HepG2 (cell line): ENCODE data around the gene PKMYT1. TPM values are rescaled to one million over a fixed set of nuclear protein-coding genes. Genes with fewer than 3 reads are reported as not detected.

Source experiments
- CCAR2 ChIP-seq: fragments of 200-400 bp; formaldehyde crosslinking; optimal IDR thresholded peaks from 2 replicates; pipeline ENCODE3; 2018; ENCODE audit warnings: low read depth, mild to moderate bottlenecking, low read length, moderate library complexity
- GATAD2A ChIP-seq: IDR thresholded peaks from 2 replicates; pipeline ENCODE4 v1.6.1; 2016
- HOXA3 ChIP-seq: sonication (generic); formaldehyde crosslinking; IDR thresholded peaks from 2 replicates; pipeline ENCODE4 v1.5.0; 2020; ENCODE audit warnings: missing genetic modification reagents
- IKZF1 ChIP-seq: fragments of 450-650 bp; IDR thresholded peaks from 2 replicates; pipeline ENCODE4 v1.7.1; 2016
- KDM6A ChIP-seq: IDR thresholded peaks from 2 replicates; pipeline ENCODE4 v1.6.1; 2016; ENCODE audit warnings: low read depth
- MED8 ChIP-seq: sonication (generic); formaldehyde crosslinking; IDR thresholded peaks from 2 replicates; pipeline ENCODE4 v1.8.1; 2023; ENCODE audit warnings: mild to moderate bottlenecking, missing genetic modification reagents; ENCODE audit not compliant: insufficient replicate concordance
- MIXL1 ChIP-seq: IDR thresholded peaks from 2 replicates; pipeline ENCODE4 v1.6.1; 2016
- NFYB ChIP-seq: sonication (generic); formaldehyde crosslinking; IDR thresholded peaks from 2 replicates; pipeline ENCODE4 v1.4.0; 2020; ENCODE audit warnings: missing genetic modification reagents
- POLR2G ChIP-seq: fragments of 200-400 bp; formaldehyde crosslinking; IDR thresholded peaks from 2 replicates; pipeline ENCODE4 v1.6.1; 2018; ENCODE audit warnings: mild to moderate bottlenecking, low read depth, low read length, moderate library complexity
- RAD21 ChIP-seq: fragments of 450-650 bp; formaldehyde crosslinking; IDR thresholded peaks from 2 replicates; pipeline ENCODE4 v1.5.0; 2020; ENCODE audit warnings: mild to moderate bottlenecking
- RBFOX2 ChIP-seq: fragments of 200-400 bp; formaldehyde crosslinking; IDR thresholded peaks from 2 replicates; pipeline ENCODE4 v1.6.1; 2017; ENCODE audit warnings: low read depth, mild to moderate bottlenecking, low read length
- SAP130 ChIP-seq: IDR thresholded peaks from 2 replicates; pipeline ENCODE4 v1.6.1; 2016; ENCODE audit warnings: low read depth
- SP4 ChIP-seq: sonication (generic); formaldehyde crosslinking; IDR thresholded peaks from 2 replicates; pipeline ENCODE4 v1.8.1; 2023; ENCODE audit warnings: mild to moderate bottlenecking, missing genetic modification reagents
- TOE1 ChIP-seq: sonication (generic); formaldehyde crosslinking; IDR thresholded peaks from 2 replicates; pipeline ENCODE4 v1.4.0; 2020; ENCODE audit warnings: mild to moderate bottlenecking, missing genetic modification reagents
- YY1 ChIP-seq: IDR thresholded peaks from 2 replicates; pipeline ENCODE4 v1.6.1; 2011; ENCODE audit warnings: low read length, low read depth, moderate library complexity, mild to moderate bottlenecking; ENCODE audit not compliant: insufficient read depth, insufficient replicate concordance
- ZBTB14 ChIP-seq: sonication (generic); formaldehyde crosslinking; IDR thresholded peaks from 2 replicates; pipeline ENCODE4 v1.4.0; 2020; ENCODE audit warnings: missing genetic modification reagents
- ZMAT5 ChIP-seq: sonication (generic); formaldehyde crosslinking; IDR thresholded peaks from 2 replicates; pipeline ENCODE4 v1.5.0; 2020; ENCODE audit warnings: mild to moderate bottlenecking, low read depth, missing genetic modification reagents, borderline replicate concordance
- ZNF12 ChIP-seq: sonication (generic); formaldehyde crosslinking; IDR thresholded peaks from 2 replicates; pipeline ENCODE4 v1.5.0; 2020; ENCODE audit warnings: missing genetic modification reagents
- ZNF124 ChIP-seq: sonication (generic); formaldehyde crosslinking; IDR thresholded peaks from 2 replicates; pipeline ENCODE4 v1.4.0; 2020; ENCODE audit warnings: missing genetic modification reagents
- ZNF207 ChIP-seq: fragments of 450-650 bp; IDR thresholded peaks from 2 replicates; pipeline ENCODE4 v1.6.1; 2016; ENCODE audit warnings: antibody characterized with exemption, borderline replicate concordance
- ZNF33A ChIP-seq: sonication (generic); formaldehyde crosslinking; IDR thresholded peaks from 2 replicates; pipeline ENCODE4 v1.5.1; 2020; ENCODE audit warnings: missing genetic modification reagents, mild to moderate bottlenecking, moderate library complexity, borderline replicate concordance
- ZNF550 ChIP-seq: sonication (generic); formaldehyde crosslinking; IDR thresholded peaks from 2 replicates; pipeline ENCODE4 v1.4.0; 2020; ENCODE audit warnings: mild to moderate bottlenecking, missing genetic modification reagents, borderline replicate concordance
- ZNF773 ChIP-seq: sonication (generic); formaldehyde crosslinking; IDR thresholded peaks from 2 replicates; pipeline ENCODE4 v1.4.0; 2020; ENCODE audit warnings: missing genetic modification reagents, borderline replicate concordance
- ZSCAN12 ChIP-seq: sonication (generic); formaldehyde crosslinking; IDR thresholded peaks from 2 replicates; pipeline ENCODE4 v1.9.0; 2021; ENCODE audit warnings: mild to moderate bottlenecking, missing genetic modification reagents
- ZSCAN30 ChIP-seq: sonication (generic); formaldehyde crosslinking; IDR thresholded peaks from 2 replicates; pipeline ENCODE4 v1.5.0; 2020; ENCODE audit warnings: mild to moderate bottlenecking, missing genetic modification reagents
- polyA plus RNA-seq, 8 experiments: library from polyadenylated mRNA; depleted of rRNA in 3 of 8; stranded (reverse) in 7 of 8; unstranded in 1 of 8; fragments of >200 nt; fragmentation: Illumina TruSeq in 4 of 8; extraction: Trizol in 4 of 8; gene quantifications; 2 replicates each; pipeline versions ENCODE4 v1.2.1 to v1.2.3, GENCODE V29; 2011 to 2016; ENCODE audit warnings: low read depth in 4 of 8, missing spikeins in 1 of 8, mixed read lengths in 1 of 8; ENCODE audit not compliant: insufficient read depth in 1 of 8
- total RNA-seq, 5 experiments: library from RNA; depleted of rRNA; stranded (reverse); fragments of >200 nt; fragmentation: Illumina TruSeq; extraction: Trizol; gene quantifications; 2 replicates each; pipeline ENCODE4 v1.2.3, GENCODE V29; 2016; ENCODE audit warnings: low read depth in 1 of 5
- TF ChIP-seq, protein P1 (sequence below): sonication (generic); formaldehyde crosslinking; IDR thresholded peaks from 2 replicates; pipeline ENCODE4 v1.5.1; 2020; ENCODE audit warnings: missing genetic modification reagents, mild to moderate bottlenecking, borderline replicate concordance
- TF ChIP-seq, protein P2 (sequence below): IDR thresholded peaks from 2 replicates; pipeline ENCODE4 v1.6.1; 2012; ENCODE audit warnings: inconsistent platforms
- TF ChIP-seq, protein P3 (sequence below): sonication (generic); formaldehyde crosslinking; IDR thresholded peaks from 2 replicates; pipeline ENCODE4 v1.4.0; 2020; ENCODE audit warnings: mild to moderate bottlenecking, missing genetic modification reagents

PKMYT1 gene
- total and polyA plus RNA-seq, 2 of the 13 experiments (the other 11 are each of a cell fraction or from before 2014, with no cell fraction given) = 7.0 to 27.8 TPM

DNA sequence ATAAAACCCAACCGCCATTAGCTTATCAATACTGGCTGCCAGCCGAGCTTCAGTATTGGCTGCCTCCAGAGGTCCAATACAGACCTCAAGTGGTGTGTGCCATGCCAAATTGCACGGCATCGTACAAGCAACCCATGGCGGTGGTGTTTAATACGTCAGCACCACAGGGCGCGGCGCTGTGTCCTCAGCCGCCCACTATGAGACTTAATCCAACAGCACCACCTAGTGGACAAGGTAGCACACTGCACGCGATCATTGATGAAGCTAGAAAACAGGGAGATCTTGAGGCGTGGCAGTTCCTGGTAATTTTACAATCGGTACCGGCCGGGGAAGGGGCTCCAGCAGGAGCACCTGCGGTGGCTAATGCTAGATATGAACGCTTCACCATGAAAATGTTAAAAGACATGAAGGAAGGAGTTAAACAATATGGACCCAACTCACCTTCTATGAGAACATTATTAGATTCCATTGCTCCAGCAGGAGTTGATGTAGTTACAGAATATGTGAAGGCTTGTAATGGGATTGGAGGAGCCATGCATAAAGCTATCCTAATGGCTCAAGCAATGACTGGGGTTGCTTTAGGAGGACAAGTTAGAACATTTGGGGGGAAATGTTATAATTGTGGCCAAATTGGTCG lies 53.1 kb downstream of the PKMYT1 start (continued):
- TF ChIP-seq ZBTB14 (CRISPR knock-in tag) (peak; percentile 26; the same call in 1 of the 2 replicates), ZNF124 (CRISPR knock-in tag) (no peak), ZNF207 (no peak), HOXA3 (CRISPR knock-in tag) (peak; percentile 92), ZNF550 (CRISPR knock-in tag) (no peak), RAD21 (peak; percentile 71), MIXL1 (CRISPR knock-in tag) (0 out of 2 replicates have a peak, but pooled peaks have one; percentile 40), ZMAT5 (CRISPR knock-in tag) (no peak), TOE1 (CRISPR knock-in tag) (no peak), ZNF12 (CRISPR knock-in tag) (no peak), MED8 (CRISPR knock-in tag) (no peak), NFYB (CRISPR knock-in tag) (no peak), SAP130 (no peak), ZNF773 (CRISPR knock-in tag) (no peak), YY1 (peak; percentile 42), POLR2G (no peak), GATAD2A (CRISPR knock-in tag) (0 out of 2 replicates have a peak, but pooled peaks have one; percentile 14), RBFOX2 (no peak), KDM6A (CRISPR knock-in tag) (no peak), CCAR2 (no peak), ZSCAN30 (no peak), ZNF33A (CRISPR knock-in tag) (no peak), SP4 (CRISPR knock-in tag) (no peak), IKZF1 (no peak), ZSCAN12 (no peak)
- TF ChIP-seq, protein P1, sequence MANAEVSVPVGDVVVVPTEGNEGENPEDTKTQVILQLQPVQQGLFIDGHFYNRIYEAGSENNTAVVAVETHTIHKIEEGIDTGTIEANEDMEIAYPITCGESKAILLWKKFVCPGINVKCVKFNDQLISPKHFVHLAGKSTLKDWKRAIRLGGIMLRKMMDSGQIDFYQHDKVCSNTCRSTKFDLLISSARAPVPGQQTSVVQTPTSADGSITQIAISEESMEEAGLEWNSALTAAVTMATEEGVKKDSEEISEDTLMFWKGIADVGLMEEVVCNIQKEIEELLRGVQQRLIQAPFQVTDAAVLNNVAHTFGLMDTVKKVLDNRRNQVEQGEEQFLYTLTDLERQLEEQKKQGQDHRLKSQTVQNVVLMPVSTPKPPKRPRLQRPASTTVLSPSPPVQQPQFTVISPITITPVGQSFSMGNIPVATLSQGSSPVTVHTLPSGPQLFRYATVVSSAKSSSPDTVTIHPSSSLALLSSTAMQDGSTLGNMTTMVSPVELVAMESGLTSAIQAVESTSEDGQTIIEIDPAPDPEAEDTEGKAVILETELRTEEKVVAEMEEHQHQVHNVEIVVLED = no peak
- TF ChIP-seq, protein P2, sequence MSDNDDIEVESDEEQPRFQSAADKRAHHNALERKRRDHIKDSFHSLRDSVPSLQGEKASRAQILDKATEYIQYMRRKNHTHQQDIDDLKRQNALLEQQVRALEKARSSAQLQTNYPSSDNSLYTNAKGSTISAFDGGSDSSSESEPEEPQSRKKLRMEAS = 0 out of 2 replicates have a peak, but pooled peaks have one; percentile 31
- TF ChIP-seq, protein P3, sequence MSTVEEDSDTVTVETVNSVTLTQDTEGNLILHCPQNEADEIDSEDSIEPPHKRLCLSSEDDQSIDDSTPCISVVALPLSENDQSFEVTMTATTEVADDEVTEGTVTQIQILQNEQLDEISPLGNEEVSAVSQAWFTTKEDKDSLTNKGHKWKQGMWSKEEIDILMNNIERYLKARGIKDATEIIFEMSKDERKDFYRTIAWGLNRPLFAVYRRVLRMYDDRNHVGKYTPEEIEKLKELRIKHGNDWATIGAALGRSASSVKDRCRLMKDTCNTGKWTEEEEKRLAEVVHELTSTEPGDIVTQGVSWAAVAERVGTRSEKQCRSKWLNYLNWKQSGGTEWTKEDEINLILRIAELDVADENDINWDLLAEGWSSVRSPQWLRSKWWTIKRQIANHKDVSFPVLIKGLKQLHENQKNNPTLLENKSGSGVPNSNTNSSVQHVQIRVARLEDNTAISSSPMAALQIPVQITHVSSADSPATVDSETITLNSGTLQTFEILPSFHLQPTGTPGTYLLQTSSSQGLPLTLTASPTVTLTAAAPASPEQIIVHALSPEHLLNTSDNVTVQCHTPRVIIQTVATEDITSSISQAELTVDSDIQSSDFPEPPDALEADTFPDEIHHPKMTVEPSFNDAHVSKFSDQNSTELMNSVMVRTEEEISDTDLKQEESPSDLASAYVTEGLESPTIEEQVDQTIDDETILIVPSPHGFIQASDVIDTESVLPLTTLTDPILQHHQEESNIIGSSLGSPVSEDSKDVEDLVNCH (CRISPR knock-in tag) = no peak
